Cardiac muscle cell (in vitro differentiated cells and primary cell): ENCODE measurements around the gene CD14. TPM values are rescaled to one million over a fixed set of nuclear protein-coding genes. Genes with fewer than 3 reads are reported as not detected.
A peak's percentile ranks its signal among the peaks of the same experiment; 100 is the strongest.
"Not testable (repeated sequence)": the region's sequence is repeated elsewhere in the genome, so short reads cannot be mapped to it uniquely, and the experiment has no call there.

ENCODE experiments used
- DNase-seq, 2 donors: peaks; one replicate each; pipeline versions ENCODE4 v3.0.0 to v3.0.0-alpha.2; 2010 to 2017; ENCODE audit warnings: low read depth in 1 of 2, low spot score in 1 of 2
- H3K27ac ChIP-seq: fragments of 200-600 bp; sonication (generic); 2 replicates; pipeline ENCODE4 v1.5.1; 2016
- H3K27me3 ChIP-seq: fragments of 200-600 bp; sonication (generic); 2 replicates; pipeline ENCODE4 v1.6.0; 2016; ENCODE audit warnings: control low read depth
- H3K36me3 ChIP-seq: fragments of 200-600 bp; sonication (generic); 2 replicates; pipeline ENCODE4 v1.5.1; 2016; ENCODE audit warnings: control low read depth
- H3K4me1 ChIP-seq: fragments of 200-600 bp; sonication (generic); 2 replicates; pipeline ENCODE4 v1.8.1; 2017; ENCODE audit warnings: low read depth, mild to moderate bottlenecking, mixed run types
- H3K4me3 ChIP-seq: fragments of 200-600 bp; sonication (generic); 2 replicates; pipeline ENCODE4 v1.5.1; 2016; ENCODE audit warnings: mild to moderate bottlenecking
- H3K9me3 ChIP-seq: fragments of 200-600 bp; sonication (generic); 2 replicates; pipeline ENCODE4 v1.5.1; 2017; ENCODE audit warnings: low read depth, mild to moderate bottlenecking, control low read depth
- polyA plus RNA-seq: library from polyadenylated mRNA; unstranded; fragments of >200 nt; fragmentation: Nextera tagmentation; extraction: Ambion mirVana; gene quantifications from 2 replicates; pipeline ENCODE4 v1.2.1, GENCODE V29; 2016
- total RNA-seq: library from RNA; depleted of rRNA; stranded (reverse); fragments of >200 nt; gene quantifications from 2 replicates; pipeline ENCODE4 v1.2.3, GENCODE V29; 2016
- TF ChIP-seq, protein P1 (sequence below): IDR thresholded peaks from 2 replicates; pipeline ENCODE4 v1.5.1; 2012; ENCODE audit warnings: low read depth, mild to moderate bottlenecking, low read length

The CD14 gene
- total and polyA plus RNA-seq, 2 experiments from 2014 or later = 0.10 to 1.4 TPM

- no peak within 1 kb of the TSS for H3K27ac ChIP-seq
- DNase-seq = no peak
- no peaks in the 10 kb centered on the region for H3K27me3 ChIP-seq
- TF ChIP-seq, protein P1, sequence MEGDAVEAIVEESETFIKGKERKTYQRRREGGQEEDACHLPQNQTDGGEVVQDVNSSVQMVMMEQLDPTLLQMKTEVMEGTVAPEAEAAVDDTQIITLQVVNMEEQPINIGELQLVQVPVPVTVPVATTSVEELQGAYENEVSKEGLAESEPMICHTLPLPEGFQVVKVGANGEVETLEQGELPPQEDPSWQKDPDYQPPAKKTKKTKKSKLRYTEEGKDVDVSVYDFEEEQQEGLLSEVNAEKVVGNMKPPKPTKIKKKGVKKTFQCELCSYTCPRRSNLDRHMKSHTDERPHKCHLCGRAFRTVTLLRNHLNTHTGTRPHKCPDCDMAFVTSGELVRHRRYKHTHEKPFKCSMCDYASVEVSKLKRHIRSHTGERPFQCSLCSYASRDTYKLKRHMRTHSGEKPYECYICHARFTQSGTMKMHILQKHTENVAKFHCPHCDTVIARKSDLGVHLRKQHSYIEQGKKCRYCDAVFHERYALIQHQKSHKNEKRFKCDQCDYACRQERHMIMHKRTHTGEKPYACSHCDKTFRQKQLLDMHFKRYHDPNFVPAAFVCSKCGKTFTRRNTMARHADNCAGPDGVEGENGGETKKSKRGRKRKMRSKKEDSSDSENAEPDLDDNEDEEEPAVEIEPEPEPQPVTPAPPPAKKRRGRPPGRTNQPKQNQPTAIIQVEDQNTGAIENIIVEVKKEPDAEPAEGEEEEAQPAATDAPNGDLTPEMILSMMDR = no peak
- no peaks in the 10 kb centered on the region for H3K4me1 ChIP-seq
- no peak within 1 kb of the TSS for H3K4me3 ChIP-seq
- H3K36me3 ChIP-seq = peaks cover 42% of the 10 kb centered on the region
- no peaks in the 10 kb centered on the region for H3K9me3 ChIP-seq
Observed at GRCh38 chr5:140673187-140673976, 40.4 kb upstream of the CD14 start, which contains the start of gene DND1. Gene DND1, minus strand, starts transcription at chr5:140673576. Its CDS starts 34 bp downstream, at chr5:140673542.

DNA sequence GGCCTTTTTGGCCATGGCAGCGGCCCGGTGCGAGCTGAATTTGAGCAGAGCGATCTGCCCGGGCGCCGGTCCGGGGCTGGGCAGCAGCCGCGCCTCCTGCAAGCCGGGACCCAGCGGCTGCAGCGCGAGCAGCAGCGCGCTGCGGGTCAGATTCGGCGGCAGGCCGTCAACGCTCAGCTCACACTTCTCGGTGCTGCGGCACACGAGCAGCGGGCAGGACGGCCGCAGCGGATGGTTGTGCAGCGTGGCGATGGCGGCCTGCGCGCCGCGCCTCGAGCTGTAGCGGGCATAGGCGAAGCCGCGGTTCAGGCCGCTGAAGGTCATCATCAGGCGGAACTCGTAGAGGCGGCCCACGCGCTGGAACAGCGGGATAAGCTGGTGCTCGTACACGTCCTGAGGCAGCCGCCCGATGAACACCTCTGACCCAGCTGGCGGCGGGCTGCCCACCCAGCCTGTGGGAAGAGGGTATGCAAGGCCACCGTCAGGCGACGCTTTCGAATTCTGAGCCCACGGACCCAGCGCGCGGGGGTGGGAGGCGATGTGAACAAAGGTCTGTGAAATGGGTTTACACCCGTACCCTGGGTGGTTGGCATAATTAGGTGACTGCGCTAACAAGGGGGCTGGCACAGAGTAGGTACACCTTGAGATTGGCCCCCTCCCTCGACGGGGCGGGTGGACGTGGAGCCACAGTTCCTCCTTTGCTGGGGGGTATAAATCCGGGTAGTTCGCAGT lies 39.6 kb upstream of the CD14 start:
- Histone ChIP-seq H3K27ac (no peak overlapping the region), H3K4me1 (no peaks in the 10 kb centered on the region), H3K4me3 (no peak overlapping the region), H3K36me3 (peaks cover 42% of the 10 kb centered on the region), H3K9me3 (no peaks in the 10 kb centered on the region), H3K27me3 (no peaks in the 10 kb centered on the region)
- peak; percentile 39 to 51 for DNase-seq
- TF ChIP-seq, protein P1 = no peak

DNA sequence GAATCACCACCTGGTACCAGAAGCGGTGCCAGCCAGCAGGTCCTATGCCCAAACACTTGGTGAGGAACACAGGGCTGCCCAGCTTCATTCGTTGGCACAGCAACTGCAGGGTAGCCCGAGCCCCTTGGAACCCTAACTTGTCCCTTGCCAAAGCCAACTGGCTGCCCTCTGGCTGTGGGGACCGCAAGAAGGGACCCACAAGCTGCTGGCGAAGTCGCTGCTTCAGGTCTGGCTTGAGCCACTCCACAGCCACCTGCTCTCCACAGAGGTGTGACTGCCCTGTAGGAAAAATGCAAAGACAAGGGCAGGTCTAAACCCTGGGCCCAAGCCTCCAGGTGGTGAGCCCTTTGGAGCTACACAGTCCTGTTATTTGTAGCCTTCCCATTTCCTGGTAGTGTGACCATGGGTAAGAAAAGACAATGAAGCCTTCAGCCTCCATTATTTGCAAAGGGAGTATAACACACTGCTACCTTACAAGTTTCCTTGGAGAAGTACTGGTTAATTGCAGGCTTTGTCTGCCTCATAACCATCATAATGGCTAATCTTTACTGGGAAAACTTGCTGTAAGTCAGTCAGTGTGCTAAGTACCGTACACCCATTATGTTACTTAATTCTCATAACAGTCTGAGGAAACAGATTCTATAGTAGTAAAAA lies 38.6 kb upstream of the CD14 start:
- Histone ChIP-seq H3K4me3 (no peak overlapping the region), H3K4me1 (no peaks in the 10 kb centered on the region), H3K27me3 (no peaks in the 10 kb centered on the region), H3K27ac (peak overlapping the region; percentile 28), H3K9me3 (no peaks in the 10 kb centered on the region), H3K36me3 (peaks cover 32% of the 10 kb centered on the region)
- TF ChIP-seq, protein P1 = no peak
- no peak for DNase-seq

DNA sequence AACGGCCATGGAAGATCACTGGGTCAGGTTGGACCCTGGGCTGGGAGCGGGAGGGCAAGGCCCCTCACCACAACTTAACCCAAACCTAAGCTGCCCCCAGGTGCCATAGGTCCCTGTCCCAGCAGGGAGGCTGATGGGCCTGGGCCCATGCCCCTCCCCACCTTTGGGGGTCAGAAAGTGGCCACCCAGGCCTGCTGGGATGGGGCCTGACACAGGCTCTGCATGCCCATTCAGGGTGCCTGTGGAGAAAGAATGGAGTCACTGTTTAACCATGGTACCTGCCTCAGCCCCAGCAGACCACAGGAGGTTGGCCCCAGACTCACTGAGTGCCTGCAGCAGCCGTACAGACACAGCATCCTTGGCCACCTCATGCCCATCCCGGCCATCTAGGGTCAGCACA lies 38.1 kb upstream of the CD14 start:
- not testable (repeated sequence) for H3K4me3 ChIP-seq, DNase-seq, H3K4me1 ChIP-seq, H3K27me3 ChIP-seq, H3K27ac ChIP-seq, H3K9me3 ChIP-seq
- H3K36me3 ChIP-seq = peaks cover 26% of the 10 kb centered on the region

- TF ChIP-seq, protein P1 = no peak
- H3K4me1 ChIP-seq = peaks cover 3% of the 10 kb centered on the region
- peak within 1 kb of the TSS; percentile 75 for H3K4me3 ChIP-seq
- H3K27me3 ChIP-seq = no peaks in the 10 kb centered on the region
- peak within 1 kb of the TSS; percentile 83 for H3K27ac ChIP-seq
- H3K9me3 ChIP-seq = no peaks in the 10 kb centered on the region
- DNase-seq = peak; percentile 93 to 96
- peaks cover 40% of the 10 kb centered on the region for H3K36me3 ChIP-seq
Observed at GRCh38 chr5:140664359-140665119, 31.6 kb upstream of the CD14 start, which contains the start of gene WDR55. Gene WDR55, plus strand, starts transcription at chr5:140664904. Its CDS starts 9 bp downstream, at chr5:140664913.
